Stimulated activated CD4-positive, alpha-beta T cell treated with anti-CD3 and anti-CD28 coated beads, Interleukin-15, amount 100 ng/mL, for 1 hour (primary cell): ENCODE measurements around the gene OR1L6.

Experiments
- DNase-seq, 2 donors: peaks; one replicate each; pipeline ENCODE4 v3.0.0-alpha.2; 2020; ENCODE audit warnings: low read depth in 1 of 2, low spot score in 1 of 2

OR1L6 gene

DNA sequence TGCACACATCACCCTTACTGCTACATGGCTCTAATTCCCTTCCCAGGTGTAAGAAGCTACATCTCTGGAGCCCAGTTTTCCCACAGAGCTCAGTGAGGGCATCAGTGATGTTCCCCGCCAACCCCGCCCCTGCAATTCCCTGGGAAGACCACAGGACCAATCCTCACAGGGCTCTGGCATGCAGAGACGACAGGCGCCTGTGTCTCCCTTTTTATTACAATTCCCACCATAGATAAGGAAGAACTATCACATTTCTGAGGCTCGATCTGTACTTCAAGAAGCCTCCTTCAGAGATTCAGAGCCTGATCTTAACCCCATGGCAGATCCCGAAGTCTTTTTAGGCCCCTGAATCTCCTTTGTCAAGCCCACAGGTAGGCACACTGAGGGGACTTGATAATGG, at the start of gene OR1L6:
TSS of gene OR1L6 (plus strand) at position 301 of the 400 bp plus-strand sequence. CDS start 7,545 bp downstream, outside the sequence.
- no peak for DNase-seq

DNA sequence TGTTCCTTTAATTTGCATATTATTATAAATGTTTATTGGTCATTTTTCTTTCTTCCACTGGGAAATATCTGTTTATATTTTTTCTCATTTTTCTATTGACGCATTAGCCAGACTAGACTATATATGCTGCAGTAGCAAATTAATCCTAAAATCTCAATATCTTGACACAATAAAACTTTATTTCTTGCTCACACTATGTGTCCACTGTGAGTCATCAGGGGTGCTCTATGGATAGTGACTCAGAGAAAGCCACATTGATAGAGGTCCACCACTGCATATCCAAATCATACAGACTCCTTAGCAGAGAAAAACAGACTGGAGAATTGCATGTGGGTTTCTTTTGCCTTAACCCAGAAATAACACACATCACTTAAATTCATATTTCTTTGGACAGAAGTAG, 46.4 kb upstream of the OR1L6 start:
- DNase-seq, result no peak

DNA sequence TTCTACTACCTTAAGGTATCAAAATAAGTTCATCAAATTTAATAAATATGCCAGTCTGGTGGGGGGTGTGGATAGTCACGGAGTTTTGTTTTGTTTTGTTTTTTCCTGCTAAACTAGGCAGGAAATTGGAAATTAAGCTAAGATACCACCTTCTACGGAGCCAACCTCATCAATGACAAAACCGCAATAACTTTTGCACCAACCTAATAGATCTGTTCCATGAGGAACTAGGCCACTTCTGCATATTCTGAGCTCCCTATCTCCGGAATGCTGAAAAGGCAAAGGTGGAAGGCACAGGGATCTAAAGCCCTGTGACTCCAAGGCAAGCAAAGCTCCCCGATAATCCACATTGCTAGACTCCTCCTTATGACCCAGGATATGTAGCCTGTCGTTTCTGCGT, 24.1 kb upstream of the OR1L6 start:
- DNase-seq, result no peak

- no peak for DNase-seq
These were observed 22.9 kb upstream of the OR1L6 start for GRCh38 chr9:122719218-122719617.

- no peak for DNase-seq
These were observed 18.4 kb upstream of the OR1L6 start, which contains the start of gene OR1L4 for GRCh38 chr9:122723690-122724089. Gene OR1L4, plus strand, starts transcription at chr9:122723990. Its CDS starts 0 bp downstream, at chr9:122723990.

DNA sequence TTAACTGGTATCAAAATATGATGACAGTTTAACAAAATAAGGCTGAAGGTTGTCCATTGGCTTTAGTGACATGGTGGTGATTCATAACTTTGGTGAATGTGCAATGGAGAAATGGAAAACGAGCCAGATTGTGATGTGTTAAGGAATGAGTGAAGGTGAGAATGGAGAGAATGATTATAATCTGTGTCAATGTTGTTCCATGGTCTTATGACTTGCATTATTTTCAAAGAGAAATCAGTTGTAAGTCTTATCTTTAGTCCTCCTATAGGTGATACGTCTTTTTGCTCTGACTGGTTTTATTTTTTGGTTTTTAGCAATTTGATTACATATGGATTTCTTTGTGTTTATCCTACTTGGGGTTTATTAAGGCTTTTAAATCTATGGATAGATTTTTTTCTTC, 12.7 kb downstream of the OR1L6 start:
- no peak for DNase-seq

DNA sequence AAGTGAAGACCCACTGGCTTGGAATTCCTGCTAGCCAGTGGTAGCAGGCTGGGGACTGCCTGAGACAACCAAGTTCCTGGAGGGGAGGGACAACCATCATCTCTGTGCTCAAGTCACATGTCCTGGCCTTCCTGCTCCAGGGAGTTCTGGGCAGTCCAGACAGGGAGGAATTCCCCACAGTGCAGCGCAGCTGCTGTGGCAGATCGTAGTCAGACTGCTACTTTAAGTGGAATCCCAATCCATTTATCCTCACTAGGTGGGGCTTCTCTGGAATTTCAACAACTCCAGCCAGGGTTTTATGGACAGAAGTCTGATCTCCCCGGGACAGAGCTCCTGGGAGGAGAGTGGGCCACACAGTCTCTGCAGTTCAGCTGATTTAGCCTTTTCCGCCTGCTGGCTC, 25.7 kb downstream of the OR1L6 start:
- DNase-seq, result no peak

DNA sequence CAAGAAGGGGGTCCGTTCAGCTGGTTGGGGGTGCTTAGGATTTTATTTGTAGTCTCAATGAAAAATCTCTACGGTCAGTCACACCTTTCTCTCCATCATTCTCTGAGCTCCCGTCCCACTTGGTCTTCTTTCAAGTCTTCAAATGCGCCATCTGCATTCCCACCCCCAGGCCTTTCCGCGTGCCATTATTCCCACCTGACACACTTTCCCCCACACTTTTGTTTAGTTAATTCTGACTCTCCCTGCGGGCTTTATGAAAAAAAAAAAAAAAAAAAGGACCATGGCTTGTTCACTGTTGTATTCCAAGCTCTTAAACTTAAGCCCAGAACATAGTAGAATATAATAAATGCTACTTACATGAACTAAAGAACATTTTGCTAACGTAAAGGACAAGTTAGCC, 34.9 kb downstream of the OR1L6 start:
- no peak for DNase-seq

- DNase-seq, result no peak
These were observed 36.0 kb downstream of the OR1L6 start for GRCh38 chr9:122777935-122778627.

- DNase-seq, result no peak
These were observed 37.1 kb downstream of the OR1L6 start for GRCh38 chr9:122779181-122779580.

DNA sequence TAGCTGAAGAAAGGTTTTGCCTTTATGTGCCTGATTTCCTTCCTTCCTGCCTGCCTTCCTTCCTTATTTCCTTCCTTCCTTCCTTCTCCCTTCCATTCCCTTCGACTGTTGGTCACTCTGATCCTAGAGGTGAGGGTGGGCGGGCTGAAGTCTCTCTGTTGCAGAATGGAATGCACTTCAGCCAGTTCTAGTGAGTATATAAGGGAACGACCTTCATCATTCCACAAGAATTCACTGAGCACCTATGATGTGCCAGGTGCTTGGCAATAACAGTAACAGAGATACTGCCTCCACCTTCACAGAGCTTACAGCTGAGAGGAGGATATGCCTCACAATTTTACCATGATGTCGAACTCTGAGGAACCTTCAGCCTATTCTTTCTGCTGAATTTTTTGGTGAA, 37.9 kb downstream of the OR1L6 start:
- DNase-seq, result no peak

DNA sequence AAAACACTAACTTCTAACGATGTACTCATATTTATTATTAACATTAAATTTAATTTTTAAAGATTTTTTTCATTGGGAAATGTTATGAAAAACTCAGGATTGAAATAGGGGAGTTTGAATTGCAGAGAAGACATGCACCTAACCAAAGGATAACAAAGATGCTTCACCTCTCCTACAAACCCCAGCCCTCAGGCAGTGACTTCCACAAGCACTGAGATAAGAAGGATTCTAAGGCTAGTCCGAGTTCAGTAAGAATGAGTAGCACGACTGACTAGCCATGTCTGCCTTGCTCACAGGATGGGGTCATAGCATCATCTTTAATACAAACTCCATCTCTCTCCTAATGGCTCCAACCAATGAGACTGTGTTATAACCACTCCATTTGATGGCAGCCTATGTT, 39.6 kb downstream of the OR1L6 start:
- no peak for DNase-seq

DNA sequence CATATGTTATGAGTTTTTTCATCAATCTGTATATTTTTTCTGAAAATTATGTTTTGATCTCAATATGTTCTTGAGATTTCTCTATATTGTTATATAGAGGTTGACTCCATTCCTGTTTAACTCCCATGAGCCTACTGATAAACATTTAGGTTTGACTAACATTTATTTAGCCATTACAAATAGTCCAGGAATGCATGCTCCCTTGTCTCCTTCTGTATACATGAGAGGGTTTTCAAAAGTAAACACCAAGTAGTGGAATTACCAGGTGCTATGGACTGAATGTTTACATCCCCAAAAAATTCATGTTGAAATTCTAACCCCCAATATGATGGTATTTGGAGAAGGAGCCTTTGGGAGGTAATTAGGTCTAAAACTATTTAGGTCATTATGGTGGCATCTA, 43.2 kb downstream of the OR1L6 start:
- no peak for DNase-seq

GRCh38 chr9:122786338-122786737, 44.2 kb downstream of the OR1L6 start:
- DNase-seq, result no peak

GRCh38 chr9:122788831-122789230, 46.7 kb downstream of the OR1L6 start, which contains the start of gene OR5C1:
Gene OR5C1, plus strand, starts transcription at chr9:122788933. Its CDS starts 0 bp downstream, at chr9:122788933.
- no peak for DNase-seq

- DNase-seq, result no peak
These were observed 47.3 kb downstream of the OR1L6 start for GRCh38 chr9:122789256-122790046.

DNA sequence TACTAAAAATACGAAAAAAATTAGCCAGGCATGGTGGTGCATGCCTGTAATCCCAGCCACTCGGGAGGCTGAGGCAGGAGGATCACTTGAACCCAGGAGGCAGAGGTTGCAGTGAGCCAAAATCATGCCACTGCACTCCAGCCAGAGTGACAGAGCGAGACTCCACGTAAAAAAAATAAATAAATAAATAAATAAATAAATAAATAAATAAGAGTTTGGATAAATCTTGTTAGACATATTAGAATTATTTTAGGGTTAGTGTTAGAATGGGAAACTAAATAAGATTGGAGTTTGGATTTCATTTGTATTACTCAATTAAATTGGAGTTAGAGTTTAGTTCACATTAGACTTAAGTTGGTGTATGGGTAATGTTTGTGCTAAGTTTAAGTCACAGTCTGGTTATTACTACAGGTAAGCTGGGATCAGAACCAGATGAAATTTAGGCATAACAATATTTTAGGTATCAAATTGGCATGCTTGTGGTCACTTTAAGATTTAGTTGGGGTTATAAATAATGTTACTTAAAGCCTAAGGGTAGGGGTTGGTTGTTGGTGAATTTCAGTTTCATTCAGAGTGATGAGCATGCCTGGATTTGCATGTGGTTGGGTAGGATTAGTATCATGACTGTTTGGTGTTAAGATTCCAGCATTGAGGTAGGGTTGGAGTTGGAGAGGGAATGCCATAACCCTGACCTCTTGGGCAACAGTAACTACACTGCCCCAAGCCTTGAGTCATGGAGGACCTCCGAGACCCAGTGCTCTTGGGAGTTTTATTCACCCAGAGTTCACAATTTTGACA, 50.0 kb downstream of the OR1L6 start:
- no peak for DNase-seq

GRCh38 chr9:122797316-122798063, 55.4 kb downstream of the OR1L6 start:
- DNase-seq, result no peak
